ENCODE measurements around the gene FOXN3.

Gene FOXN3, protein sequence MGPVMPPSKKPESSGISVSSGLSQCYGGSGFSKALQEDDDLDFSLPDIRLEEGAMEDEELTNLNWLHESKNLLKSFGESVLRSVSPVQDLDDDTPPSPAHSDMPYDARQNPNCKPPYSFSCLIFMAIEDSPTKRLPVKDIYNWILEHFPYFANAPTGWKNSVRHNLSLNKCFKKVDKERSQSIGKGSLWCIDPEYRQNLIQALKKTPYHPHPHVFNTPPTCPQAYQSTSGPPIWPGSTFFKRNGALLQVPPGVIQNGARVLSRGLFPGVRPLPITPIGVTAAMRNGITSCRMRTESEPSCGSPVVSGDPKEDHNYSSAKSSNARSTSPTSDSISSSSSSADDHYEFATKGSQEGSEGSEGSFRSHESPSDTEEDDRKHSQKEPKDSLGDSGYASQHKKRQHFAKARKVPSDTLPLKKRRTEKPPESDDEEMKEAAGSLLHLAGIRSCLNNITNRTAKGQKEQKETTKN

GRCh38 chr14:89417091-89417464 is at the start of gene FOXN3:
TSS of gene FOXN3 (minus strand) at chr14:89417233. CDS start at chr14:89412476, 4,757 bp downstream.
- DNase-seq (ENCODE audit: low spot score): peak; percentile 77

- no peak for DNase-seq (ENCODE audit: low spot score)
Measured at GRCh38 chr14:89466484-89466883, 49.5 kb upstream of the FOXN3 start.

- no peak for DNase-seq (ENCODE audit: low spot score)
Measured at GRCh38 chr14:89465876-89466275, 48.8 kb upstream of the FOXN3 start.

- no peak for DNase-seq (ENCODE audit: low spot score)
Measured at GRCh38 chr14:89461256-89461655, 44.2 kb upstream of the FOXN3 start.

- no peak for DNase-seq (ENCODE audit: low spot score)
Measured at GRCh38 chr14:89458713-89459420, 41.8 kb upstream of the FOXN3 start.

DNA sequence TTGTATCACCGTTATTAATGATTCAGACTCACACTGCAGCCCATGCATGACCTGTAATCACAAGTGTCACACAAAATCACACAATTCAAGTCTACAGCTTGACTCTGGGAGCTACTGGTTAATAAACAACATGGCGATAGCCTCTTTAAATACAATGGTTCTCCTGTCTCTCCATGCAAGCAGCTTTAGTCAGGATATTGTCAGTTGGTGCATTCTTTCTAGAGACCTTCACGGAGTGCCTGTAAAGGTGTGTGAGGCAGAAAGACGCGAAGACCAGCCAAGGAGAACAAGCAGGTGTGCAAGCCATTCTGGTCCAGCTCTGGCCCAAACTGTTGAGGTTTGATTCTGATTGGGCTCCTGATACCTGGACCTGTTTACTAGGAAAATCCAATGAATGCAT is 40.0 kb upstream of the FOXN3 start:
- no peak for DNase-seq (ENCODE audit: low spot score)

GRCh38 chr14:89455412-89455811 is 38.4 kb upstream of the FOXN3 start:
- DNase-seq (ENCODE audit: low spot score): peak; percentile 15

GRCh38 chr14:89454996-89455395 is 38.0 kb upstream of the FOXN3 start:
- DNase-seq (ENCODE audit: low spot score): no peak

DNA sequence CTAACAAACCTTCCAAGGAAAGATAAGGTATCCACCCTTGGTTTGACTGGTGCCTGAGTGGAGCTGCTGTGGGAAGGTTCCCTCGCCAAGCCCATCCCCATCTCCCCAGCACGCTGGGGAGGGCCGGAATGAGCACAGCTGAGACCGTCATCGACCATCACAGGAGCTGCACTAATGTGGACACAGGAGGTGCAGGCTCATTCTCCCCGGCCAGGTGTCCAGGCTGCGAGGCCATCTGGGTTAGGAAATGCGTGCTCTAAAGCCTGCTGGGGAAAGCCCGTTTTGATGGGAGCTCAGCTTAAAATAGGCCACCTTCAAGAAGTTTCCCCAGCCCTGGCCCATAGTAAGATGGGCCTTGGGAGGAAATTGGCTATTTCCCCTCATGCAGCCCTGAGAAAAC is 35.2 kb upstream of the FOXN3 start:
- no peak for DNase-seq (ENCODE audit: low spot score)

DNA sequence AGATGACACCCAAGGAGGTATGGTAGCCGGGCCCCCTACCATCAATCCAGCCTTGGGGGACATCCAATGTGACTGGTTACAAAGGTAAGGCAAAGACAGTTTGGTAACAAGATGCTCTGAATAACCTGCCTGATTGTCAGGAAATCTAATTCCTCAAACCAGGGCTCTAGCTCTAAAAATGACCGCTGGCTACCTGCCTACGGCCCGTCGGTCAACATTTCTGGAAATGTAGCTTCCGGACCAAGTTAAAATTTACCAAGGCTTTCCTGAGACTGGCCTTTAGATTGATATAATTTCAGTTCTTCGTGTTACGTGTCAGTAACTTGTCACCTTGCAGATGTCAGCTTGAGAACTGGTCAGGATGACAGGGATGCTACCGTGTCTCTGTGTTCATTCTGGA is 34.2 kb upstream of the FOXN3 start:
- DNase-seq (ENCODE audit: low spot score): no peak

GRCh38 chr14:89447182-89447944 is 30.3 kb upstream of the FOXN3 start:
- no peak for DNase-seq (ENCODE audit: low spot score)

DNA sequence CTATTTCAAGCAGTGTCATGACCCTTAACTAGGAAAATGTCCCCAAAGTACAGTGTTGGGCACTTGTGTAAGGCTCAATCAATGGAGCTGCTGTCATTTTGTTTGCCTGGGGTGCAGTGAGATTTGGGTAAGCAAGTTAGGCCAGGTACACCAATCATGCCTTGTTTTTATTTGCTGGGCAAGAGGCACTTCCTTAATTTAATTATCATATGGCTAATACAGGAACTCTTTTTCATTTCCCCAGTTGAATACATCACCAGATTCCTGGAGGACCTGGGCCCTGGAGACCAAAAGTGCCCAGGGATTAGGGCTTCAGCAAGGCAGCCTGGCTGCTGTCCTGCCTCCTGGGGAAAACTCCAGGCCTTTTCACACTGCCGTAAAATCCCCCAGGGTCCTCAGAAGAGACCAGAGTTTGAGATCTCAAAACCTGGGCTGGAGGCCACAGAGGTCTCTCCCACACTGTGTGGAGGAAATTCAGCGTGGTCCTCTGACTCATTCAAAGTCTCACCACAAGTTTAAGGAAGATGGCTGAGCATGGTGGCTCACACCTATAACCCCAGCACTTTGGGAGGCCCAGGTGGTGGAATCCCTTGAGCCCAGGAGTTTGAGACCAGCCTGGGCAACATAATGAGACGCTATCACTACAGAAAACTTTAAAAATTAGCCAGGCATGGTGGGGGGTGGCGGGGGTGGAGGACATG is 28.4 kb upstream of the FOXN3 start:
- no peak for DNase-seq (ENCODE audit: low spot score)

DNA sequence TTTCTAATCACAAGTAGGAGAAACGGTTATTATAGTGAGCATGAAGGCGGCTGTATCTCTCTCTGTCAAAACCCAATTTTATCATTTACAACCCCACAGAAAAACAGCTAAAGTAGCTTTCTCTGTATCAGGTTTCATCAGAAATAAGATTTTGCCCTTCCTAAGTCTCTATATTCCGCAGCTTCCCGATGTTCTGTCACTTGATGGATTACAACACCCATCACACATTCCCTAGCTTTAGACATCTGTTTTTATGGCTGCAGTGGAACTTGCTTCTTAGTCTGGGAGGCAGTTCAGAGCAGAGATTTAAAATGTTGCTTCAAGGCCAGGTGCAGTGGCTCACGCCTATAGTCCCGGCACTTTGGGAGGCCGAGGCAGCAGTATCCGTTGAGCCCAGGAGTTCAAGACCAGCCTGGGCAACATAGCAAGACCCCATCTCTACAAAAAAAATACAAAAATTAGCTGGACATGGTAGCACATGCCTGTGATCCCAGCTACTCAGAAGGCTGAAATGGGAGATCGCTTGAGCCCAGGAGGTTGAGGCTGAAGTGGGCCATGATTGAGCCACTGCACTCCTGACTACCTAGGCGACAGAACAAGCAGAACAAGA is 27.6 kb upstream of the FOXN3 start:
- DNase-seq (ENCODE audit: low spot score): no peak

- no peak for DNase-seq (ENCODE audit: low spot score)
Measured at GRCh38 chr14:89444044-89444443, 27.0 kb upstream of the FOXN3 start.

GRCh38 chr14:89443042-89443629 is 26.1 kb upstream of the FOXN3 start:
- no peak for DNase-seq (ENCODE audit: low spot score)

- no peak for DNase-seq (ENCODE audit: low spot score)
Measured at GRCh38 chr14:89442280-89442679, 25.2 kb upstream of the FOXN3 start.

DNA sequence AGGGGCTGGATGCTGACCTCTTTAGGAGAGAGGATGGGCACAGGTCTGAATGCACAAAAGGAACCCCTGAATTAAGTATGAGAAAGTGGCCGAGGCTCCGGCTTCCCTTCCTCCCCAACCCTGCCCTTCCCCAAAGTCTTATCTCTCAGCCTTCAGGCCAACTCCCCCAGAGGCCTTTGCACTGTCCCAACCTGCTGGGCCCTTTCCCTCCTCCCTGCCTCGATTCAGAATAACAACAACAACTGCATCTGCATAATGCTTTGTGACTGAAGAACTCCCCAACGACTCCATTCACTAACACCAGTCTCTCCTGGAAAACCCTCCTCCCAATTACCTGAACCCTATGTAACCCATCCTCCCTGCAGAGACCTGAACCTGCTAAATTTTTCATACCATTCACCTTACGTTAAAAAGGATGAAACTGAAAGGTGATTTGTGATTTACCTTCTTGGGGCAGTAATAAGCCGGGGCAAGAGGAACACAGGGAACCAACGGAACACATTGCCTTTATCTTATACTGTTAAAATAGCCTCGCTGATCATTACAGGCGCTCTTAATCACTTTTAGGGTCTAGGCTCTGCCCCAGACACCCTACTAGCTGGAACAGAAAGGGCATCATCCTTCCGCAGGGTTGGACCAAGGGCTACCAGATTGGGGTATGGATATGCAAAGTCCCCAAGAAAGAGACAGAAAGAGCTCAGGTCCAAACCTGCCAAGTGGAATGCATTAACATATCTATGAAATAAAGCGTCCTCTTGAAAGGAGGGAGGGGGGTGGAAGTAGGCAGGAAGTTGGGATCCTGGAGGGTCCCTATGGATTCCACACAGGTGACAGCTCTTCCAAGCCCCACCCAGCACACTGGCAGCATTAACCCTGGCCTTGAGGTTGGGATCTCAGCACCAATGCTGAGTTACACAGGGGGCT is 24.2 kb upstream of the FOXN3 start:
- peak; percentile 57 for DNase-seq (ENCODE audit: low spot score)

DNA sequence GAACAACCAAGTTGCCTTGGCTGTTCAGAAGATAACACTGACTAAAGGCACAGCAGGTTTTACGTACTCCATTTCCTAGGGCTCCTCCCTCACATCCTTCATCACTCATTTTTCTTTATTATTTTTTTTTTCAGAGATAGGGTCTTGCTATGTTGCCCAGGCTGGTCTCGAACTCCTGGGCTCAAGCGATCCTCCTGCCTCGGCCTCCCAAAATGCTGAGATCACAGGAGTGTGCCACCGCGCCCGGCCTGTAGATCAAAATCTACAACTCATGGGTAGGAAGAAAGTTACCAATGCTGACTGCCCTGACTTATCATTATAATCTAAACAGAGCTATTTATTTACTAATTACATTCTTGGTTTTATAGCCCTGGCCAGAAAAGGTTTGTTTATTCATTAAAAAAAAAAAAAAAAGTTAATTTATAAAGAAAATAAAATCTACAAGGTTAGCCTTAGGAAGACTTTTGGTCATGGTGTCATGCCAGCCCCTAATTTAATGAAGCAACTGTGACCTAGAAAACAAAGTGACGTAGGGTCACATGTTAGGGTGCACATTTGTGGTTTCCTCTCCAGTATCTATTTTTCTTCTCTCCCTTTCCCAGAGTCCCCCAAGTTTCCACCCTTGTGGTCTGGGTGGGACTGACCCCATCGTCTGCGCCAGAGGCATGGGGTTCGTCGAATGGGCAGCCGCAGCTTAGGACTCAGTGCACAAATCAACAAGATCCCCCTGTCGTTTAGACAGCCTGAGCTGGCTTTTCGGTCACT is 19.0 kb upstream of the FOXN3 start:
- no peak for DNase-seq (ENCODE audit: low spot score)

- no peak for DNase-seq (ENCODE audit: low spot score)
Measured at GRCh38 chr14:89435492-89435891, 18.5 kb upstream of the FOXN3 start.

All from hematopoietic multipotent progenitor cell treated with erythropoietin and hydrocortisone succinate and interleukin-3 and kit ligand, for 17 days (in vitro differentiated cells).